Stimulated activated naive CD8-positive, alpha-beta T cell treated with anti-CD3 and anti-CD28 coated beads, Interleukin-15, Interleukin-2, amounts not matched to agents 100 ng/mL and 50 ng/mL, for 24 hours (primary cell): ENCODE measurements around the gene DHRS4L2.
"Not testable (repeated sequence)": the region's sequence is repeated elsewhere in the genome, so short reads cannot be mapped to it uniquely, and the experiment has no call there.

ENCODE experiments used
- H3K27ac Mint-ChIP-seq: one replicate; pipeline ENCODE4 v1.8.0; 2021; ENCODE audit warnings: mild to moderate bottlenecking, mixed read lengths
- H3K27me3 Mint-ChIP-seq: one replicate; pipeline ENCODE4 v1.8.0; 2021; ENCODE audit warnings: mixed read lengths
- H3K36me3 Mint-ChIP-seq: one replicate; pipeline ENCODE4 v1.8.0; 2021; ENCODE audit warnings: low read depth, mixed read lengths
- H3K4me1 Mint-ChIP-seq: one replicate; pipeline ENCODE4 v1.8.0; 2021; ENCODE audit warnings: low read depth, mixed read lengths
- H3K4me3 Mint-ChIP-seq: one replicate; pipeline ENCODE4 v1.8.0; 2021; ENCODE audit warnings: mild to moderate bottlenecking, mixed read lengths
- H3K9me3 Mint-ChIP-seq: one replicate; pipeline ENCODE4 v1.8.0; 2021; ENCODE audit warnings: mixed read lengths

The DHRS4L2 gene

GRCh38 chr14:23957913-23958569 lies 30.7 kb upstream of the DHRS4L2 start:
- H3K27me3 Mint-ChIP-seq, H3K4me3 Mint-ChIP-seq, H3K27ac Mint-ChIP-seq, H3K9me3 Mint-ChIP-seq: not testable (repeated sequence)
- Mint-ChIP-seq H3K36me3 (peaks cover 18% of the 10 kb centered on the region), H3K4me1 (peaks cover 12% of the 10 kb centered on the region)

- peaks cover 15% of the 10 kb centered on the region for H3K36me3 Mint-ChIP-seq
- not testable (repeated sequence) for H3K4me3 Mint-ChIP-seq, H3K27me3 Mint-ChIP-seq, H3K27ac Mint-ChIP-seq, H3K9me3 Mint-ChIP-seq, H3K4me1 Mint-ChIP-seq
Measured at GRCh38 chr14:23960899-23961298, 27.8 kb upstream of the DHRS4L2 start.

DNA sequence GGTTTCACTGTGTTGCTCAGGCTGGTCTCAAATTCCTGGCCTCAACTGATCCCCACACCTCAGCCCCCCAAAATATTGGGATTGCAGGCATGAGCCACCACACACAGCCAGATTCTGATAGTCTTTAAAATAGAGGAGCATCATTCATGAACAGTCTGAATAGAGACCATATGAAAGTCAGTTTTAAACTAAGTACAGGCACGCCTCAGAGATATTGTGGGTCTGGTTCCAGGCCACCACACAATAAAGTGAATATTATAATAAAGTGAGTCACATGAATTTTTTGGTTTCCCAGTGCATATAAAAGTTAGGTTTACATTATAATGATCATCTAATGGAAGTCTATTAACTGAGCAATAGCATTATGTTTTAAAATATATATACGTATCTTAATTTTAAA lies 27.0 kb upstream of the DHRS4L2 start:
- not testable (repeated sequence) for H3K36me3 Mint-ChIP-seq, H3K4me3 Mint-ChIP-seq, H3K27ac Mint-ChIP-seq, H3K27me3 Mint-ChIP-seq, H3K9me3 Mint-ChIP-seq, H3K4me1 Mint-ChIP-seq

DNA sequence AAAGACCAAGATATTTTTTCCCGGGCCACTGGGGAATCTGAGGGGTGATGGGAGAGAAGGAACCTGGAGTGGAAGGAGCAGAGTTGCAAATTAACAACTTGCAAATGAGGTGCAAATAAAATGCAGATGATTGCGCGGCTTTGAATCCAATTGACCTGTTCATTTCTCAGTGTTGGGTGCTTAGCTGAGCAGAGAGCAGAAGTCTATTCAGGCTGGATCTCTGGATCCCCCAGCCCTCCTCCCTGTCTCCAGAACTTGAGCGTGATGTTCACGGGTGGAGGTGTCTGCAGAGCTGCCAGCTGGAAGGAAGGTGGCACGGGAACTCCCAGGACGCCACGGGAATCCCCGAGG lies 19.6 kb upstream of the DHRS4L2 start:
- not testable (repeated sequence) for H3K27me3 Mint-ChIP-seq, H3K4me3 Mint-ChIP-seq, H3K9me3 Mint-ChIP-seq, H3K4me1 Mint-ChIP-seq, H3K27ac Mint-ChIP-seq, H3K36me3 Mint-ChIP-seq

GRCh38 chr14:23969481-23970282 lies 19.0 kb upstream of the DHRS4L2 start:
- H3K4me1 Mint-ChIP-seq, H3K36me3 Mint-ChIP-seq, H3K27ac Mint-ChIP-seq, H3K27me3 Mint-ChIP-seq, H3K9me3 Mint-ChIP-seq: not testable (repeated sequence)
- H3K4me3 Mint-ChIP-seq: peak overlapping the region; percentile 49

DNA sequence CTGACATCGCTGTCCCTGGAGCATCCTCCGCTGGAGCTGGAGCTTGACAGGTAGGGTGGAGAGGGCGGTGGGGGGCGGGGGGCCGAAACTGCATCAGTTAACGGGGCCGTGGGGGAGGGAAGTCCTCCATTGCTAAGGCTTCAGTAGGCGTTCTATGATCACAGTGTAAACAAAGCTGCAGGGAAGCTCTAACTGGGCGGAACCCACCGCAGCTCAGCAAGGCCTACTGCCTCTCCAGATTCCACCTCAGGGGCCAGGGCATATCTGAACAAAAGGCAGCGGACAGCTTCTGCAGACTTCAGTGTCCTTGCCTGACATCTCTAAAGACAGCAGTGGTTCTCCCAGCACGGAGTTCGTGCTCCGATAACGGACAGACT lies 18.5 kb upstream of the DHRS4L2 start:
- not testable (repeated sequence) for H3K9me3 Mint-ChIP-seq, H3K27ac Mint-ChIP-seq, H3K4me3 Mint-ChIP-seq, H3K36me3 Mint-ChIP-seq, H3K4me1 Mint-ChIP-seq, H3K27me3 Mint-ChIP-seq

GRCh38 chr14:23973178-23973577 lies 15.6 kb upstream of the DHRS4L2 start:
- not testable (repeated sequence) for H3K27me3 Mint-ChIP-seq, H3K27ac Mint-ChIP-seq, H3K4me3 Mint-ChIP-seq, H3K36me3 Mint-ChIP-seq, H3K4me1 Mint-ChIP-seq, H3K9me3 Mint-ChIP-seq

- H3K36me3 Mint-ChIP-seq, H3K27ac Mint-ChIP-seq, H3K27me3 Mint-ChIP-seq, H3K9me3 Mint-ChIP-seq, H3K4me3 Mint-ChIP-seq, H3K4me1 Mint-ChIP-seq: not testable (repeated sequence)
Measured at GRCh38 chr14:23974041-23974440, 14.7 kb upstream of the DHRS4L2 start.

DNA sequence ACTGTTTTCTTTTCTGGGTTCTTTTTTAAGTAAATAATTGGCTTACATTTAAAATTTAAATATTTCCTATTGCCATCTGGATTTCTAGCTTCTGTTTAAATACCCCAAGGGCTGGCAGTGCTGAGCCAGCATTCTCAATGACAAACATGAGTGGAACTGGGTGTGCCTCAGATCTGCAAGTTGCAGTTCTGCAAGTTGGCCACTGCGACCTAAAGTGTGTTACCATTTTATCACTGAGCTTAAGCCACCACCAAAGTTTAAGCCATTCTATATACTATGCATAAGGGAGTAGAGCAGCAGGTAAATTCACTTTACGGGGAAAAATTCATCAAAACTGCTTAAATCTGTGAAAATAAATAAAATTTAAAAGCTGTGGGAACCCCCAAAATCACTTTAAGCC lies 11.5 kb upstream of the DHRS4L2 start:
- not testable (repeated sequence) for H3K27me3 Mint-ChIP-seq, H3K36me3 Mint-ChIP-seq, H3K4me3 Mint-ChIP-seq, H3K9me3 Mint-ChIP-seq, H3K27ac Mint-ChIP-seq, H3K4me1 Mint-ChIP-seq

DNA sequence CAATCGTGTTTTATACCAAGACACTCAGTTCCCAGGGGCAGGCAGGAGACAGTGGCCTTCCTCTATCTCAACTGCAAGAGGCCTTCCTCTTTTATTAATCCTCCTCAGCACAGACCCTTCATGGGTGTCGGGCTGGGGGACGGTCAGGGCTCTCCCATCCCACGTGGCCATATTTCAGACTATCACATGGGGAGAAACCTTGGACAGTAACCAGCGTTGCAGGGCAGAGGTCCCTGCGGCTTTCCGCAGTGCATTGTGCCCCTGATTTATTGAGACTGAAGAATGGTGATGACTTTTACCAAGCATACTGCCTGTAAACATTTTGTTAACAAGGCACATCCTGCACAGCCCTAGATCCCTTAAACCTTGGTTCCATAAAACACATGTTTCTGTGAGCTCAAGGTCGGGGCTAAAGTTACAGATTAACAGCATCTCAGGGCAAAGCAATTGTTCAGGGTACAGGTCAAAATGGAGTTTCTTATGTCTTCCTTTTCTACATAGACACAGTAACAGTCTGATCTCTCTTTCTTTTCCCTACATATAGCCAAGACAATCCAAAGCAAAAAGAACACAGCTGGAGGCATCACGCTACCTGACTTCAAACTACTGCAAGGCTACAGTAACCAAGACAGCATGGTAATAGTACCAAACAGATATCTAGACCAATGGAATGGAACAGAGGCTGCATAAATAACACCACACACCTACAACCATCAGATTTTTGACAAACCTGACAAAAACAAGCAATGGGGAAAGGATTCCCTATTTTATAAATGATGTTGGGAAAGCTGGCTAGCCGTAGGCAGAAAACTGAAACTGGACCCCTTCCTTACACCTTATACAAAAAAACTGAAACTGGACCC lies 6.5 kb upstream of the DHRS4L2 start:
- not testable (repeated sequence) for H3K27ac Mint-ChIP-seq, H3K27me3 Mint-ChIP-seq, H3K4me1 Mint-ChIP-seq, H3K36me3 Mint-ChIP-seq, H3K4me3 Mint-ChIP-seq, H3K9me3 Mint-ChIP-seq

DNA sequence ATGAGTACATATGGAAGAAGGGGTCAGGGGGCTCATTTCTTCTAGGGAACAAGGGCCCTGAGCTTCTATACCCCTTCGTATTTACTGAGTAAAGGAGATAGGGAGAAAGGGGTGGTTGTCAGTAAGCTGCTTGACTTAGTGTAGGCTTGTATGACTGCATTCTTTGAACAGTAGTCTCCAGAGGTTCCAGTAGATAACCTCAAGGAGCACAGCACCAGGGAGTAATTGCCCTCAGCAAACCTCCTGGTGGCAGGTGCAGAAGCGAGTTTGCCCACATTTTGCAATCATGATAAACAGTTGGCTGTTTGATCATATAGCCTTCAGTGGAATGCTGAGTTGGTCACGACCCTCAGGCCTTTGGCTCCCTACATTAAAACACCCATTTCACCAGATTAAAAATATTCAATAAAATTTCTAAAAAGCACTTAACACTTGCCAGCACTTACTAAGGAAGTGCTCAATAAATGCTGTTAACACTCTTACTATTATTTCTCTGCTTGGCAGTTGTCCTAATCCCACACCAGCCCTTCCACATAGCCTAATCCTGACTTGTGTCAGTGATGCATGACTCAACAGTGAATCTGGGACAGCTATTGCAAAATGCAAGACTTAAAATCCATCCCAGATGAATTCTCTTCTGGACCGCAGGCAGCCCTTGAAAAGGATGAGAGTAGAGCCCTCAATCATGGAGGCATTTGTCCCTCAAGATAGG lies 3.7 kb upstream of the DHRS4L2 start:
- no peak overlapping the region for H3K4me3 Mint-ChIP-seq
- peaks cover 28% of the 10 kb centered on the region for H3K4me1 Mint-ChIP-seq
- peaks cover 5% of the 10 kb centered on the region for H3K36me3 Mint-ChIP-seq
- no peaks in the 10 kb centered on the region for H3K27me3 Mint-ChIP-seq
- no peaks in the 10 kb centered on the region for H3K9me3 Mint-ChIP-seq
- H3K27ac Mint-ChIP-seq: no peak overlapping the region

DNA sequence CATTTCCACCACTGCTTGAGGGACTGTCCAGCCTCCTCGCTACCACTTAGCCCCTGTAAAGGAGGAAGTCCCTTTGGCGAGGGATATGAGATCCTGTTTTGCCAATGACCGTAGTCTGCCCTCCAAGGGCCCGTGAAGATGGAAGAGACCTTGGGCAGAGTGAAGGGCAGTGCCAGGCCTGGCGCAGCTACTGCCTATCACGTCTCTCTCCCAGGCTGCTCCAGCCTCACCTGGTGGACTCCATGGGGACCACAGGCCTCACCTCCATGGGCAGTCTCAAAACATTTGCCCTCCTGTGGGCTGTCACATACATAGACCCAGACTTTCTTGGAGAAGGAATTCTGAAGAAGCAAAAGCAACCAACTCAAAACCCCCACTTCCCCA lies 514 bp upstream of the DHRS4L2 start:
- H3K4me1 Mint-ChIP-seq: peaks cover 28% of the 10 kb centered on the region
- not testable (repeated sequence) for H3K27me3 Mint-ChIP-seq, H3K27ac Mint-ChIP-seq, H3K9me3 Mint-ChIP-seq, H3K36me3 Mint-ChIP-seq
- H3K4me3 Mint-ChIP-seq: peak overlapping the region; percentile 64

GRCh38 chr14:23989734-23990445 lies 1.2 kb downstream of the DHRS4L2 start:
- H3K27ac Mint-ChIP-seq: peak overlapping the region; percentile 71
- H3K36me3 Mint-ChIP-seq, H3K27me3 Mint-ChIP-seq, H3K9me3 Mint-ChIP-seq: not testable (repeated sequence)
- peaks cover 28% of the 10 kb centered on the region for H3K4me1 Mint-ChIP-seq
- H3K4me3 Mint-ChIP-seq: peak overlapping the region; percentile 85

DNA sequence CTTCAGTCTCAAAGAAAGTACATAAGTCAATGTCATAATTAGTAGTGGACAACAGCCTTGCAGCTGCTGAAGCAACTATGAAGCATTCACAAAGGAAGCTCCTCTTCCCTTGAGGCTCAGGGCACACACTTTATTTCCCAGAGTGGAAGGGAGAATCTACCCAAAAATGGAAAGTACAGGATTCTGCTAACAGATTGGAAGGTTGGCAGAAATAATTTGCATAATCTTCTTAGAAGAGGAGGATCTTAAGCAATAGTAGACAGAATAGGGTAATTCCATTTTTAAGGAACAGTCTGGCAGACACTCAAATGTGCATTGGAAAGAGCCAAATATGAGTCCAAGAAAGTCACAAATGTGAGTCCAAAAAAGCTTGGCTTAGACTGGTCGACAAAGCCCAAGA lies 2.2 kb downstream of the DHRS4L2 start:
- not testable (repeated sequence) for H3K9me3 Mint-ChIP-seq, H3K36me3 Mint-ChIP-seq, H3K4me3 Mint-ChIP-seq, H3K27ac Mint-ChIP-seq, H3K27me3 Mint-ChIP-seq
- H3K4me1 Mint-ChIP-seq: peaks cover 28% of the 10 kb centered on the region

DNA sequence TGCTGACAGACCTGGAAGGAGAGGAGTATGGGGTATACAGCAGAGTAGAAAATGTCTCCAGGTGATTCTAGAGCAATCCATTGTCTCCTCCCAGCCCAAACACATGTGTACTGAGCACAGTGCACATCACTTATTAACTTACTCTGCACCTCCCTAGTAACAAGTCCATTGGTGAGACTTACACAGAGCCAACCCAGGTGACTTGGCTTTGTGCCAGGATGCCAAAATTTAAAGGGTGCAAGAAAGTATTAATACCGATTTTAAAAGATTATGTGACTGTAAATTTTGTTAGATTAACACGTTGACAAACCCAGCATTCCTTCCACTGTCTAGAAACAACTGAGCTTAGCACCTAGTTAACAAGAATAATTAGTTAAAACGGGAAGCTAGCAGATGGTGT lies 4.3 kb downstream of the DHRS4L2 start:
- H3K4me3 Mint-ChIP-seq, H3K9me3 Mint-ChIP-seq, H3K36me3 Mint-ChIP-seq, H3K27ac Mint-ChIP-seq, H3K27me3 Mint-ChIP-seq: not testable (repeated sequence)
- peaks cover 17% of the 10 kb centered on the region for H3K4me1 Mint-ChIP-seq
